Measurements from ENCODE around the gene CDC42EP5. TPM values are rescaled to one million over a fixed set of nuclear protein-coding genes. Genes with fewer than 3 reads are reported as not detected.

The CDC42EP5 gene
- total RNA-seq, 2 experiments from 2014 or later = 0.55 TPM; not detected in 1

DNA sequence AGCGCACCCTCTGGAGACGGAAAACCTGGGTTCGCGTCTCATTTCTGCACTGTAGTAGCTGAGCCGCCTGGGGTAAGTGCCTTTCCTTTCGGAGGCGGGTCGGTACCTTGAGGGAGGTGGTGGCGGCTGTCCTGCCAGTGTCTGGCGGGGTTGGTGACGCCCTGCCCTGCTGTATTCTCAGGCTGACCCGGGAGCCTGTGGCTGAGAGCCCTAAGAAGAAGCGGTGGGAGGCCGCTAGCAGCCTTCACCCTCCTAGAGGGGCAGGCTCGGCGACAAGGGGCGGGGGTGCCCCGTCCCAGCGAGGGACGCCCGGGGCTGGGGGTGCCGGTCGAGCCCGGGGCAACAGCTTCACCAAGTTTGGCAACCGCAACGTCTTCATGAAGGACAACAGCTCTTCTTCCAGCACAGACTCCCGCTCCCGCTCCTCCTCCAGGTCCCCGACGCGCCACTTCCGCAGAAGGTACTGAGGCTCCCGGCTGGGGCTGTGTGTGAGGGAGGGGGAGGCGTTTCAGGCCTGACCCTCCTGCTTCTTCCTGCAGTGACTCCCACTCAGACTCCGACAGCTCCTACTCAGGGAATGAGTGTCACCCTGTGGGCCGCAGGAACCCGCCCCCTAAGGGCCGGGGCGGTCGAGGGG lies 17.2 kb downstream of the CDC42EP5 start:
- peaks cover 31% of the 10 kb centered on the region for H3K4me1 Mint-ChIP-seq
- CTCF ChIA-PET = no interaction called here
- ATAC-seq = no peak

DNA sequence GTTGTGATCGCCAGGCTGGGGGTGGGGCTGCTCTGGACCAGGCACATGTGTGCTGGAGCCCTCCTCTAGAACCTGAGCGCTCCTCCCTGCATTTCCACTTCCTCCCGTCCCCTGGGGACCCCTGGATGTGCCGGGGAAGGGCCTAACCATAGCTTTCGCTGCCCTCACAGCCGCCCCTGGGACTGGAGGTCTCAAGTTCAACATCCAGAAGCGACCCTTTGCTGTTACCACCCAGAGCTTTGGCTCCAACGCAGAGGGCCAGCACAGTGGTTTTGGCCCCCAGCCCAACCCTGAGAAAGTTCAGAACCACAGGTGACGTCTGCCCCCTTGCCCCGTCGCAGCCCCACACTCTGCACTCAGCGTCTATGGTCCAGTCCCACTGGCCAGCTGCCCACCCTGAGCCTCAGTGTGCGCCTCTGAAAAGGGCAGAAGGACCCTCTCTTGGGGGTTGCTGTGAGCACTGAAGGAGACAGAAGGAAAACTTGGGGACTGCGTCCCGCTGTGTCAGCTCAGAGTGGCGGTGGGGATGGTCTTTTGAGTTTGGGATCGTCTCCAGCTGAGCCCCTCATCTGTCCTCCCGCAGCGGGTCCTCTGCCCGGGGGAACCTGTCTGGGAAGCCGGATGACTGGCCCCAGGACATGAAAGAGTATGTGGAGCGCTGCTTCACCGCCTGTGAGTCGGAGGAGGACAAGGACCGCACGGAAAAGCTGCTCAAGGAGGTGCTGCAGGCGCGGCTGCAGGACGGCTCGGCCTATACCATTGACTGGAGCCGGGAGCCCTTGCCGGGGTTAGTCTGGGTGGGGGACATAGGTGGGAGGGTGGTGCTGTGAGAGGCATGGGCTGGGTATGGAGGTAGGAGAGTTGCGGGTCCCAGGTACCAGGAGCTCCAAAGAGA lies 18.1 kb downstream of the CDC42EP5 start:
- H3K36me3 Mint-ChIP-seq (ENCODE audit: low read depth) = peaks cover 73% of the 10 kb centered on the region
- H3K4me3 Mint-ChIP-seq = no peak overlapping the region
- no peak overlapping the region for H3K27ac Mint-ChIP-seq
- DNase-seq (no peak), ATAC-seq (no peak)
- H3K27me3 Mint-ChIP-seq = no peaks in the 10 kb centered on the region
- H3K4me1 Mint-ChIP-seq = peaks cover 38% of the 10 kb centered on the region
- ChIA-PET POLR2A (no interaction called here), CTCF (no interaction called here)
- intact Hi-C loops (cut with DNase I, micrococcal nuclease) = no loop called here
- no peaks in the 10 kb centered on the region for H3K9me3 Mint-ChIP-seq (ENCODE audit: low read depth)

More for the DNA sequence above, 17.2 kb downstream of the CDC42EP5 start:
- intact Hi-C loops (cut with DNase I, micrococcal nuclease) = no loop called here
- Mint-ChIP-seq H3K36me3 (ENCODE audit: low read depth) (peaks cover 68% of the 10 kb centered on the region), H3K4me3 (no peak overlapping the region), H3K27ac (no peak overlapping the region), H3K27me3 (no peaks in the 10 kb centered on the region), H3K9me3 (ENCODE audit: low read depth) (no peaks in the 10 kb centered on the region)
- DNase-seq = no peak
- POLR2A ChIA-PET = no interaction called here

DNA sequence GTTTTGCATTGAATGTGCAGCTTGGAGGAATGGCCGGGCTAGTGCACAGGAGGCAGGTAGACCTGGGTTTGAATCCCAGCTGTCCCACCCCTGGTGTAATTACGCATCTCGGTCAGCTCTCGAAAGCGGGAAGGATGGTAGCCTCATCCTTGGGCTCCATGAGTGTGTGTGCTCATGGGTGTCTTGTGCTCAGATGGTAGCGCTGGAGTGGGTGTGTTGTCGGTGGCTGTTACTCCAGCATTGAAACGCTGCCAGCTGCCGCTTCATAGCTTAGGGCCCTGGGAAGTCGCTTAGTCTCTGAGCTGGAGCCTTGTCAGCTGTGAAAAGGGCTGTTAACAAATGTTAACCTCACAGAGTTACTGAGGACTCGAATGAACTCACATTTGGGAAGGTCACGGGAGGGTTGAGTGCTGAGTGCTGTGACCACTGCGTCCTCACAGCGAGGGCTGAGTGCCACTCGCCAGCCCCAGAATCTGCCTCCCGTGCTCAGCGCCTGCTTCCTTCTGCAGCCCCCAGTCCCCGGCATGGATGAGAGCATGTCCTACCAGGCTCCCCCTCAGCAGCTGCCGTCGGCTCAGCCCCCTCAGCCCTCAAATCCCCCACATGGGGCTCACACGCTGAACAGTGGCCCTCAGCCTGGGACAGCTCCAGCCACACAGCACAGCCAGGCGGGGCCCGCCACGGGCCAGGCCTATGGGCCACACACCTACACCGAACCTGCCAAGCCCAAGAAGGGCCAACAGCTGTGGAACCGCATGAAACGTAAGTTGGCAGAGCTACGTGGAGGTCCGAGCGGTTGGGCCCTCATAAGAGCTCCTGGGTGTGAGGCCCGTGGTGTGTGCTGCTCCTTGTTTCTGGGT lies 18.9 kb downstream of the CDC42EP5 start:
- H3K36me3 Mint-ChIP-seq (ENCODE audit: low read depth) = peaks cover 75% of the 10 kb centered on the region
- no peak for ATAC-seq

DNA sequence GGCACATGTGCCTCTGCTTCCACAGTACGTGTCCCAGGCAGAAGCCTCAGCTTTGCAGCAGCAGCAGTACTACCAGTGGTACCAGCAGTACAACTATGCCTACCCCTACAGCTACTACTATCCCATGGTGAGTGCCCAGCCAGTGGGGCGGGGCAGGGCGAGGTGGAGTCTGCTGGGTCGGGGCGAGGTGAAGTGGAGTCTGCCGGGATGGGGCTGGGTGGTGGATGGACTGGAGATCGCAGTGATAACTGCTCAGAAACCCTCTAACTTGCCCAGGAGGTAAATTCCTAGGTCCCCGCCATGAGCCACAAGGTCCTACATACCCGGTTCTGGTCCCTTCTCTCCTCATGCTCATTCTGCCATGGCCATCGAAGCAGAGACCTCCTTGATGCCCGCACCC lies 20.5 kb downstream of the CDC42EP5 start:
- peaks cover 26% of the 10 kb centered on the region for H3K4me1 Mint-ChIP-seq
- DNase-seq = no peak
- H3K27ac Mint-ChIP-seq = no peak overlapping the region
- peaks cover 60% of the 10 kb centered on the region for H3K36me3 Mint-ChIP-seq (ENCODE audit: low read depth)
- ChIA-PET CTCF (no interaction called here), POLR2A (interaction anchor here (1.1 kb wide), 1 partner anchor 11 kb away, joined by 4 read pairs; the partner anchor contains the start of gene LENG9)
- H3K27me3 Mint-ChIP-seq = no peaks in the 10 kb centered on the region
- H3K4me3 Mint-ChIP-seq = no peak overlapping the region
- intact Hi-C loops (cut with DNase I, micrococcal nuclease) = no loop called here
- no peak for ATAC-seq
- no peaks in the 10 kb centered on the region for H3K9me3 Mint-ChIP-seq (ENCODE audit: low read depth)

More for the DNA sequence above, 18.9 kb downstream of the CDC42EP5 start:
- CTCF ChIA-PET = no interaction called here
- Mint-ChIP-seq H3K27me3 (no peaks in the 10 kb centered on the region), H3K4me3 (no peak overlapping the region), H3K4me1 (peaks cover 33% of the 10 kb centered on the region), H3K27ac (no peak overlapping the region), H3K9me3 (ENCODE audit: low read depth) (no peaks in the 10 kb centered on the region)
- POLR2A ChIA-PET = interaction anchor here (0.7 to 1.1 kb wide), 3 partner anchors 8 to 784 kb away, joined by 3 to 4 read pairs (median 3); partner anchors contain the start of gene LENG9
- DNase-seq = no peak
- intact Hi-C loops (cut with DNase I, micrococcal nuclease) = no loop called here

DNA sequence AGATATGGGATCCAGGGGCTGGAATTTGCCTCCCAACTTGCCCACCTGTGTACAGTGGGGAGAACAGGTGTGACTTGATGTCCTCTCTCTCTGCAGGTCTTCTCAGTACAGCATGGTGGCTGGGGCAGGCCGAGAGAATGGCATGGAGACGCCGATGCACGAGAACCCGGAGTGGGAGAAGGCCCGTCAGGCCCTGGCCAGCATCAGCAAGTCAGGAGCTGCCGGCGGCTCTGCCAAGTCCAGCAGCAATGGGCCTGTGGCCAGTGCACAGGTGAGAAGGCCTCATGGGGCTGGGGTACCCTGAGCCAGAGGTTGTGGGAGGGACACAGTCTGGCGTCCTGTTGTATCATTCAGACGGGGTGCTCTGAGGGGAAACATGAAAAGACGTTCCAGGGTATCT lies 21.1 kb downstream of the CDC42EP5 start:
- no peak for DNase-seq
- H3K4me3 Mint-ChIP-seq = peak overlapping the region; percentile 98
- intact Hi-C loops (cut with DNase I, micrococcal nuclease) = no loop called here
- no peak for ATAC-seq
- no peak overlapping the region for H3K27ac Mint-ChIP-seq
- no peaks in the 10 kb centered on the region for H3K27me3 Mint-ChIP-seq
- POLR2A ChIA-PET = no interaction called here
- peaks cover 32% of the 10 kb centered on the region for H3K4me1 Mint-ChIP-seq
- CTCF ChIA-PET = no interaction called here
- H3K9me3 Mint-ChIP-seq (ENCODE audit: low read depth) = no peaks in the 10 kb centered on the region
- H3K36me3 Mint-ChIP-seq (ENCODE audit: low read depth) = peaks cover 58% of the 10 kb centered on the region

DNA sequence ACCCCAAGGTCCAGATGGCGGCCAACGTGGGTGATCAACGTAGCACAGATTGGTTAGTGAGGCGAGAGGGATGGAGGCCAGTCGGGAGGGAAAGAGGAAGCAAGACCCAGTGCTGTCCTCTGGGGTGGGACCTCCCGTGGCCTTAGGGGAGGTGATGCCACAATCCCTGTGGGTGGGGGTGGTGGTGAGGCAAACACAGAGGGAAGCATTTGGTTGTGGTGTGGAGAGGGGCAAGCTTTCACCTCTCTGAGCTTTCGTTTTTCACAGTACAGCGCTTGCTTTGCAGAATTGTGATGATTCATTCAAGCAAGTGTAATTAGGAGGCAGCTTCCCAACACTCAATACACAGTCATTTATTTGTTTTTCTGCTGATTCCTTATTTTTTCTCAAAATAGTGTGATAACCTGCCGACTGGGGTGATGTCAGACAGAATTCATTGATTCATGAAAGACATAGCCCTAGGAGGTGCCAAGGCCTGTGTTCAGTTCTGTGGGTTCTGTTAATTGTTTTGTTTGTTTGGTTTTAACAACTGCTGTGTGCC lies 21.7 kb downstream of the CDC42EP5 start:
- Mint-ChIP-seq H3K36me3 (ENCODE audit: low read depth) (peaks cover 58% of the 10 kb centered on the region), H3K27me3 (no peaks in the 10 kb centered on the region), H3K27ac (peak overlapping the region; percentile 96), H3K9me3 (ENCODE audit: low read depth) (no peaks in the 10 kb centered on the region), H3K4me1 (peaks cover 36% of the 10 kb centered on the region), H3K4me3 (peak overlapping the region; percentile 98)
- no peak for DNase-seq
- ChIA-PET POLR2A (interaction anchor here (0.7 kb wide), 1 partner anchor 10 kb away, joined by 3 read pairs; no protein-coding TSS in a partner anchor), CTCF (interaction anchor here (0.9 kb wide), 1 partner anchor 10 kb away, joined by 3 read pairs; no protein-coding TSS in a partner anchor)
- intact Hi-C loops (cut with DNase I, micrococcal nuclease) = no loop called here
- ATAC-seq = no peak

DNA sequence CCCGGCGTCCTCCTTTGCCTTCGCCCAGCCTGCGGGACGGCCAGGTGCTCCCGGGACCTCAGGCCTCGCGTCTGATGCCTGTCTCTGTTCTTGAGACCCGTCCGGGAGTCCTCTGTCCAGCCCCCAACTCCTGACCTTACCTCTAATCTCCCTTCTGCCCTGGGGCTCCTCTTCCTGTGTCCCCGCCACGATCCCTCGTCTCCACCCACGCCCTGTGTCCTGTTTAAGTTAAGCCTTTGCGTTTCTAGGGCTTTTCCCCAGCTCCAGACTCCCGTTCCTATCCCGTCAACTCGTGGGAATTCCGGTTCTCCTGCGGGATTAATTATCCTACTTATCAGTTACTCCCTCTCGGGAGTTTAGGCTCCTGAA lies 23.4 kb downstream of the CDC42EP5 start:
- ATAC-seq (no peak), DNase-seq (no peak)
- POLR2A ChIA-PET = interaction anchor here (1.4 to 2.1 kb wide), 2 partner anchors 10 to 12 kb away, joined by 7 to 14 read pairs; no protein-coding TSS in a partner anchor
- peaks cover 36% of the 10 kb centered on the region for H3K4me1 Mint-ChIP-seq
- peak overlapping the region; percentile 98 for H3K4me3 Mint-ChIP-seq
- peaks cover 54% of the 10 kb centered on the region for H3K36me3 Mint-ChIP-seq (ENCODE audit: low read depth)
- no peaks in the 10 kb centered on the region for H3K9me3 Mint-ChIP-seq (ENCODE audit: low read depth)
- CTCF ChIA-PET = no interaction called here
- no peaks in the 10 kb centered on the region for H3K27me3 Mint-ChIP-seq
- H3K27ac Mint-ChIP-seq = peak overlapping the region; percentile 96
- intact Hi-C loops (cut with DNase I, micrococcal nuclease) = loop anchor here (1.0 to 5.0 kb wide), 13 partner anchors 14 to 1863 kb away; partner anchors contain the start of genes CNOT3 (in 2 of the 2), ISOC2 (in 1 of the 2), KMT5C (in 1 of the 2) and LENG9 (in 1 of the 2)

DNA sequence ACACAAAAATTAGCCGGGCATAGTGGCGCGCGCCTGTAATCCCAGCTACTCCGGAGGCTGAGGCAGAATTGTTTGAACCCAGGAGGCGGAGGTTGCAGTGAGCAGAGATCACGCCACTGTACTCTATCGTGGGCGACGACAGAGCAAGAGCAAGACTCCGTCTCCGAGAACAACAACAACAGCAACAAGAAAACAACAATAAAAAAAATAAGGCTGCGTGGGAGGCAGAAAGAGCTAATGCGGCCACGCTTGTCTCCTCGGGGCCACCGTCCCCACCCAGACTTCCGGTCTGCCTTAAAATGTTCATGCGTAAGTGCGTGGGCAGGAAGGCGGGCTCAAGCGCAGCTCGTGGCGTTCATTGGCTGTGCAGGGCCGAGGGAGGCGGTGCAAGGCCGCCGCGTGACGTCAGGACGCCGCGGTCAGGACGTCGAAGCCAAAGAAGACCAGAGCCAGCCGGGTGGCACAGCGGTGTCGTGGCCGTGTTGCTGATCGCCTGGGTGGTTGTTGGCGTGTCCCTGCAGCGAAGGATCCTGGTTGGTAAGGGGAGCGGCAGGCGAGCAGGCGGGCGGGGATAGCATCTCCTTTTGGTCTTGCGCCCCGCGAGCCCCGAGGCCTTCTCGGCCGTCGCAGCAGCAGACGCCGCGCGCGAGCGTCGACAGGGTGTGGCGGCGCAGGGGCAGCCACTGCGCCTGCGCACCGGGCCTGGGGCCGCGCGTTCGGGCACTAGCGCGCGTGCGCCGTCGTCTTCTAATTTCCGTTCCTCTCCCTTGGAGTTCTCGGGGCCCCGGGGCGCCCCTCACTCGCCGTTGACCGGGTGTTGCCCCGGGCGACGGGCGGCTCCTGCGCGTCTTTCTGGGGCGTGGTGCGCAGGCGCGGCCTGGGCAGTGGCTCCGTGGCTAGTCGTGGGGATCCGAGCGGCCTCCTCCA lies 24.1 kb downstream of the CDC42EP5 start, which contains the start of gene LENG8:
Gene LENG8 (plus strand): TSS at position 426 of the 927 bp plus-strand sequence. CDS start 2,146 bp downstream, outside the sequence.
- intact Hi-C loops (cut with DNase I, micrococcal nuclease) = loop anchor here (1.0 to 5.0 kb wide), 13 partner anchors 14 to 1863 kb away; partner anchors contain the start of genes CNOT3 (in 2 of the 2), ISOC2 (in 1 of the 2), KMT5C (in 1 of the 2) and LENG9 (in 1 of the 2)
- Mint-ChIP-seq H3K27ac (peak within 1 kb of the TSS; percentile 98), H3K4me3 (peak within 1 kb of the TSS; percentile 98), H3K36me3 (ENCODE audit: low read depth) (peaks cover 53% of the 10 kb centered on the region), H3K27me3 (no peaks in the 10 kb centered on the region), H3K4me1 (peaks cover 36% of the 10 kb centered on the region), H3K9me3 (ENCODE audit: low read depth) (no peaks in the 10 kb centered on the region)
- ChIA-PET CTCF (interaction anchor here (0.6 to 2.0 kb wide), 9 partner anchors 10 to 1028 kb away, joined by 3 to 10 read pairs (median 3); partner anchors contain the start of genes LENG9 and ZNF628), POLR2A (interaction anchor here (0.6 to 2.1 kb wide), 11 partner anchors 11 to 1551 kb away, joined by 3 to 18 read pairs (median 4); partner anchors contain the start of gene LENG9)
- peak; percentile 92 for ATAC-seq
- DNase-seq = peak; percentile 98

DNA sequence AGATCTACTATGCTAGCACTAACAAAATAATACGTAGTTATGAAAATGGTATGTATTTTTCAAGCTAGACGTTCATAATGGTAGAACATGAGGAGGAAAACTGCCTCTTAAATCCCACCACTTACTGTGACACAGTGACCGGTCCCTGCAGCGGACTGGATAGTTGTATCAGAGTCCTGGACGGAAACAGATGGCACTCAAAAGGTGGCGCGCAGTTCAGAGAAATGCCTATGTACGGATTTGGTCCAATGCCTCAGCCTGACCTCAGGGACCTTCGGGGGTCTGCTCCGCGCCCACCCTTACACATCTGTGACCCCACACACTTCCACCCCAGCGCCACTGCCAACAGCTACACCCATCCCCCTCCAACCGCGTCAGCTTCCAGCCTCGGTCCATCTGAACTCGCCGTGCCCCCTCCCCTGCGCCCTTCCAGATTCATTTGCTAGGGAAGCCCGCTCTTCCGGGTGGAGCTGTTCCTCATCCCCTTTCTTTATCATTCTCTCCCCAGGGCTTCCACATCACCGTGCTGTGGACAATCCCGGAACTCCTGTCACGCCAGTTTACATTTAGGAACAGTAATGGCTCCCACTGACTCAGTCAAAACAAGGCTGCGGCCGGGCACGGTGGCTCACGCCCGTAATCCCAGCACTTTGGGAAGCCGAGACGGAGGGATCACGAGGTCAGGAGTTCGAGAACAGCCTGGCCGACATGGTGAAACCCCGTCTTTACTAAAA lies 24.9 kb downstream of the CDC42EP5 start:
- peak; percentile 37 for ATAC-seq
- H3K9me3 Mint-ChIP-seq (ENCODE audit: low read depth) = no peaks in the 10 kb centered on the region

More for the DNA sequence above, 24.9 kb downstream of the CDC42EP5 start:
- Mint-ChIP-seq H3K4me1 (peaks cover 36% of the 10 kb centered on the region), H3K4me3 (peak overlapping the region; percentile 98), H3K36me3 (ENCODE audit: low read depth) (peaks cover 47% of the 10 kb centered on the region), H3K27me3 (no peaks in the 10 kb centered on the region), H3K27ac (peak overlapping the region; percentile 98)
- intact Hi-C loops (cut with DNase I, micrococcal nuclease) = loop anchor here in 1 of 2 experiments (2.0 to 5.0 kb wide), 3 partner anchors 247 to 1864 kb away; partner anchors contain the start of genes KMT5C, RPS9 and ZSCAN5A
- ChIA-PET CTCF (interaction anchor here (0.6 to 2.0 kb wide), 11 partner anchors 9 to 1028 kb away, joined by 3 to 10 read pairs (median 3); partner anchors contain the start of genes LENG9 and ZNF628), POLR2A (interaction anchor here (0.7 to 2.1 kb wide), 9 partner anchors 11 to 1550 kb away, joined by 3 to 18 read pairs (median 4); partner anchors contain the start of gene LENG9)
- peak; percentile 65 for DNase-seq
